Skin of body (tissue), 2 donors: ENCODE results near the gene GALNT10. TPM values are rescaled to one million over a fixed set of nuclear protein-coding genes. Genes with fewer than 3 reads are reported as not detected.

Source experiments
- DNase-seq: peaks from one replicate; lab custom pipeline; 2025; lab: John Stamatoyannopoulos, UW
- total RNA-seq: library from RNA; depleted of rRNA; stranded (reverse); fragments of >200 nt; gene quantifications from one replicate; pipeline ENCODE4 v1.2.3, GENCODE V29; 2014

The GALNT10 gene
- total RNA-seq, 1 donor from 2014 or later = 6.9 TPM

DNA sequence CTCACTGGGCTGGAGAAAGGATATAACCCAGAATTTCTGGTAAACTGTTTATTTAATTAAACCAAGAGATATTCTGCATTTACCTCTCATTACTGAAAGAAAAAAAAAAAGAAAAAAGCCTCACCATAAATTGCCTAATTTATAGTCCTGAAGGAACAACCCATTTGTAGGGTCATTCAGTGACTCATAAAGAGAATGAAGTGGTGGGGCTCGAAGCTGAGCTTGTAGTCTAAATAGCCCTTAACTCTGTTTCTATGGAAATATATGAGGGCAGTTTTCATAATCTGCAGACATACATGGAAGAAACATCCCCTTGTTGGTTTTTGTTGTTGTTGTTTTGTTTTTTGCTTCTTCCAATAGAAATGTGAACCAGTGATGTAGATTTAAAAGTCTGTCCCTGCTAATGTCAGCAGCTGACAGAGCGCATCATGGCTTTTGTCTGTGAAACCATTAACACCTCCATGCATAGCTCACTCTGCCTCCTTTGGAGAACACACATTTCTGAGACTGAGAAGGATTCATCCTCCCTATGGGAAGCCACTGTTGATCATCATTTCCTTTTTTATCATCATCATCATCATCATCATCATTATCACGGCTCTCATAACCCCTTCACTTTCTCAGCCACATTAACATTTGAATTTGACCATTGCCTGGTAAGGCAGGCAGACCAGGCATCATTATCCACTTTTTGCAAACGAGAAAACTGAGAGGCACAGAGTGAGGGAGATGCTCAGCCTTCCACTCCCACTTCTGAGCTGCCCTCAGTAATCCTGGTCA, 187.4 kb downstream of the GALNT10 start:
- DNase-seq = no peak

DNA sequence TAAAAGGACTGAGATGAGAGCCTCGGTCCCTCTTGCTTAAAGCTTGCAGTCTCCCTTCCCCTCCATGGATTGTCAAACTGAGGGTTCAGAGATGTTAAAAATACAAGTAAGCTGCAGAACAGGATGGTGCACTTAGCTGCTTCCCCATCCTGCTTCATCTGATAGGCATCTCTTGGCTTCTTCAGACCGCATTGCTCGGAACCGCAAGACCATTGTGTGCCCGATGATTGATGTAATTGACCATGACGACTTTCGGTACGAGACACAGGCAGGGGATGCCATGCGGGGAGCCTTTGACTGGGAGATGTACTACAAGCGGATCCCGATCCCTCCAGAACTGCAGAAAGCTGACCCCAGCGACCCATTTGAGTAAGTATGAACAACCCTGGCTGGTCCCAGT, 189.7 kb downstream of the GALNT10 start:
- no peak for DNase-seq

DNA sequence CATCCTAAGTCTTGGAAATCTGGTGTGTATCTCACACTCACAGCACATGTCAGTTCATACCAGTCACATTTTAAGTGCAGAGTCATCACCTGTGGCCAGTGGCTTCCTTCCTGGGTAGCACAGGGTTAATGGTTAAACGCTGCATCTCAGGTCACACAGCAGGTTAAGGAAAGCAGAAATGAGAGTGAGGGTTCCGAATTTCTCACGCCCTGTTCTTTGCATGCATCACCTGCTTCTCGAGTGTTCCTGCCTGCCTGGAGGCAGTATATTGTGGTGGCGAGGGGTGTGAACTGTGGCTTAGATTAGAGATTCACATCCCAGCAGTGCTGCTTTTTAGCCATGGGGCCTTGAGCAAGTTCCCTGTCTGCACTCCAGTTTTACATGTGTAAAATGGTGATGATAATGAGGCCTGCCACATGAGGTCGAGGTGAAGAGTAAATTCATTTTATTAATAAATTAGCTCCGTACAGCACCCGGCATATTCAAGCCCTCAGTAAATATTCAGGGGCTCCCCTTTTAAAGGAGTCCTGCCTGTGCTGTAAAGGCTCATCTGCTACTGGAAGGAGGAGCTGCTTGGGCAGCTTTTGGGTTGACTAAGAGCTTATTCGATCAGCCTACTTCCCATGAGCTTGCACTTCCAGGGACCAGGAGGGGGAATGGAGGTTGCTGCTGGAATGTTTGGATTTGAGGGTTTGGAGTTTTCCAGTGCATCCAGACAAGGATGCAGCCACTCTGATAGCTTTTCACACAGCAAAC, 194.1 kb downstream of the GALNT10 start:
- no peak for DNase-seq

DNA sequence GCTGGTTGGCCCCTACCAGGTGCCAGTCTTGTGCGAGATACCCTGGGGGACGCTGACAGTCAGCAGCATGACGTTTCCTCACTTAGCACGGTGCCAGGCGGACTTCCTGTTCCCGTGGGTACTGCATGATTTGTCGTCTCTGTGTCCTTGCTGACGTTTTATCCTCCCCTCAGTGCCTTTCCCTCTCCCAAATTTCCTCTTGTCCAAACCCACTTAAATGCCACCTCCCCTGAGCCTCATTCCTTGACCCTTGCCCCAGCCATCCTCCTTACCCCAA, 194.6 kb downstream of the GALNT10 start:
- no peak for DNase-seq

DNA sequence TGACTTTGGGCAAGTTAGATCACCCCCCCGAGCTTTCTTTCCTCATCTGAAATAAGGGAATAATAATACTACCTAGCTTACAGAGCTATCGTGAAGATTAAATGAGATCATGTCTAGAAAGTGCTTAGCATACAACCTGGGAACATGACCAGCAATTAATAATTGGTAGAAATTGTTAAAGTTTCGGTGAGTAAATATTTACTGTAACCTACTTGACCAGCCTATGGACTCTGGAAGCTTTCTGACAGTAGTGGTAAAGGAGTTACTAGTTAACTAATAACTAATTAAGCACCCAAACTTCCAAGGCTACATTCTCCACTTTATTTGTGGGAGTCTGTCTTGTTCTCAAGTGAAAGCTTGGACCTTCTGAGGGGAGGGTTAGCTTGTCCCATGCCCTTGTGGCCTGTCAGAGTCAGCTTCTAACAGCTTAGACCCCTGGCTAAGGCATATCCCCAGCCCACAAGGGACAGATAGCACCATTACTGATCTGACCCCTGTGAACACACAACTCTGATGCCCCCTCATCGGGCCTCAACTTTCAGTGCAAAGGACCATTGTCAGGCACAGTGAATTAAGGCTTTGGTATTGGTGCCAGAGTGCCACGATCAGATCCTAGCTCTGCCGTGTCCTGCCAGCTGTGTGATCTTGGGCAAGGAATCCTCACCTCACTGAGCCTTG, 196.6 kb downstream of the GALNT10 start:
- no peak for DNase-seq

DNA sequence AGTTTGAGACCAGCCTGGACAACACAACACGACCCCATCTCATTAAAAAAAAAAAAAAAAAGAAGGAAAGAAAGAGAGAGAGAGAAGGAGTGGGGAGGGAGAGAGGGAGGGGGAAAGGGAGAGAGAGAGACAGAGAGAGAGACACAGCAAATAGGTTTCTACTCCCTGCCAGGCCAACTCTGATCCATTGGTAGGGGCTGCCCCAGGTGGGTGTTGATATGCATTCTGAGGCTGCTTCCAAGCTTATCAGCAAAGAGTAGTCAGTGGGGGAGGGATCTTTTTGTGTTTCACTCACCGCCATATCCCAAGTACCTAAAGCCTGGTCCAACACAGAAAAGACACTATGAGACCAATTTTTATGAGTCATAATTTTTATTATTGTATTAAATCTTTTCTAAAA, 198.3 kb downstream of the GALNT10 start:
- no peak for DNase-seq

DNA sequence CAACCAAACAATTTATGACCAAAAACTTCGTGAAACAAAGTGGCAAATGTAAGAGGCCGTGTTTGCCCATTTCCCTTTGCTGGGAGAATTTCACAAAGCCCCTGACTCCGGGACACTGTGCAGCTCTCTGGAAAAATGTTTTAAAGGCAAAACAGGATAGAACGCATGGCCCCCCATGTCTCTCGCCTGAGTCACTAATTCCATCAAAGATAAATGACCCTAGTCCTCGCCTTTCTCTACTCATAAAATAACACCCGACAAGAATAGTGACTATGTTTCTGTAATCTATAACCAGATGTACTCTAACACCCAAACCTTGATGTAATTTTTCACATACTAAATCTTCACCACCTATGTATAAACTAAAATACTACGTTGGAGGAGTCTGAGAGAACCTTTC, 199.6 kb downstream of the GALNT10 start:
- no peak for DNase-seq

DNA sequence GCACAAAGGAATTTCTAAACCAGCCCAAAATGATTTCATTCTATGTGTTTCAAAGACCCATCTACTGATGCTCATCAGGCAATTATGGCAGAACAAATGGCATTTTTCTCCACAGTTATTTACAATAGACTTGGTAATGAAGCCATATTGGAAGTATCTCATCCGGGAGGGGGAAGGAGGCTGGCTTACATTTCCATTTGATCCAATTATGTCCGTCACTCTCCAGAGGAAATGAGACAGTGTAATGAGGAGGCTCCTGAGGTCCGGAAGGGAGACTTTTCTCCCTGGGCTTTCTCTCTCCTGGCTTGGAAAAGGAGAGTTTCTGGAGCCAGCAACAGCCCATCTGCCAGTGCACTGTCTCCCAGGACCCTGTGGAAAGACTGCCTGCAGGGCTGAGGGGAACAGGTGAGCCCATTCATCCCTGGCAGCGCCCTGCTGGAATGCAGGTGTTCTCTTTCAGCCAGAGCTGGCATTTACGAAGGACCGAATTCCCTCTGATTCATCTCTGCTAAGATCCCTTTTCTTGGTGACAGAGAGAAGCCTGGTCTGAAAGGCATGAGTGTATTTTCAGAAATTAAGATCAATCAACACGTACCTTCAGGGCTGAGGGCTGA, 200.3 kb downstream of the GALNT10 start:
- DNase-seq = no peak

DNA sequence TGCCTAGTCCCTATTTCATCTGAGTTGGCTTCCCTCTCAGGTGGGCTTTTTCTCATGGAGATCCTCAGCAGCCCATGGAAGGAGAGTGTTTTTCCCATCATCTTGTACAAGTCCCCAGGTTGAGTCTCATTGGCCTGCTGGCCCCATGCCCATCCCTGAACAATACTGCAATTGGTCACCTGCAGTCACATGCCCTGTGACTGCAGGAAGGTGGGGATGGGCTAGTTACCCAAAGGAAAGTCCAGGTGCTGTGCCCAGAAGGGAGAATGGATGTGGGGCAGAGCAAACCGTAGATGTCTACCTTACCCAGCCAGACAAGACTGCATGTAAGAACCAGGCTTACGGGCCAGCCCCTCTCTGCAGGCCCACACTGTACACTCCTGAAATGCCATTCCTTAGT, 201.3 kb downstream of the GALNT10 start:
- DNase-seq = no peak

DNA sequence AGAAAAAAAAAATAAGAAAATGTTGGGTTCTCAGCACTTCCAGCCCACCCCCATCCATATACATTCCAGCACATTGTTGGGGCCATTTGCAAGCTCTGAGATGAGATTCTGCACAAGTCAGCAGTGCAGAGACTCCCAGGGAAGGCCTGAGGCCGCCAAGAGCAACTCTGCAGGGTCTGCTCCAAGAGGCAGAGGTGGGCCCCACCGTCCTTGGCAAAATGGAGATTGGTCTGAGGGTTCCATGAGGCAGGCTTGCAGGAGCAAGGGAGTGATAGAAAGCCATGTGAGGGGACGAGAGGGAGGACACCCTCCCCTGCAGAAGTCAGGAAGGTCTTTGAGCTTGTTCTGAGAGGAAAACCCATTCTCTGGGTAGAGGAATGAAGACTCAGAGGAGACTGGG, 203.3 kb downstream of the GALNT10 start:
- no peak for DNase-seq

DNA sequence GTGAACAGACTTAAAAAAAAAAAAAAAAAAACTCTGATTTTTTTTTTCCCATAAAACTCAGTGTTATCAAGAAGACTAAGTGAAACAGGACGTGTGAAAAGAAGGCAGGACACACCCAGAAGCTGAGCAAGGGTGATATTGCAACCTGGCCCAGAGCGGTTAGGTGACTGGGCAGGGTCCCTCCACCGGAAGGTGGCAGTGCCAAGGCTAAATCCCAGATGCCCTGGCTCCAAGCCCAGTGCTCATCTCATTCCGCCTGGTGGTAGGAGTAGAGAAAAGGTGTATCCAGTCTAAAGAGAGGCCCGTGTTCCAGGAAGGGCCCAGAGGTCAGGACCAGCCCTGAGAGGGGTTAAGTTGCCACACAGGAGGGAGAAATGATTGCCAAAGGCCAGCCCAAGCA, 203.8 kb downstream of the GALNT10 start:
- DNase-seq = no peak

DNA sequence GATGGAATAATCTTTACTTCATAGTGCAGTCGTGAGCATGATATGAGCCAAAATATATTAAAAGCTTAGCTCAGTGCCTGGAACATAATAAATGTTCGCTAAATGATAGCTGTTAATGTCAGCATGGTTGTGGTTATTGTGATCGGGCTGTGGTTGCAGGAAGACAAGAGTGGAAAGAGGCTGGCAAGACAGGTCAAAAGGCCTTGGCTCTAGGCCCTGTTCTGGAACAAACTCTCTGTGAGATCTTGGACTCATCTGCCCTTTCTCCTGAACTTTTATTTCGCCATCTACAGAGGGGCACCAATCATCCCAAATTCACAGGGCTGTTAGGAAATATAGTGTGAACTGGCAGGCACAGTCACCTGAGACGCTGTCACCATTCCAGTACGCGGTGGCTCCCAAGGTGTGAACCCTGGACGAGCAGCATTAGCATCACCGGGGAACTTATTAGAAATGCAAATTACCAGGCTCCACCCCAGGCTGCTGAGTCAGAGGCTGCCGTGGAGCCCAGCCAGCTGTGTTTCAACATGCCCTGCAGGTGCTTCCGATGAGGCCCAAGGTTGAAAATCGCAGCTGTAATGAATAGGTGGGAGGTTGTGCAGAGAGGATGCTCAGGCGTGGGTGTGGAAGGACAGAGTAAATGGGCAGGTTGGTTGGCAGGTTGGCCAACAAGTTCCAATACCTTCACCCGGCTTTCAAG, 205.0 kb downstream of the GALNT10 start:
- DNase-seq = no peak

DNA sequence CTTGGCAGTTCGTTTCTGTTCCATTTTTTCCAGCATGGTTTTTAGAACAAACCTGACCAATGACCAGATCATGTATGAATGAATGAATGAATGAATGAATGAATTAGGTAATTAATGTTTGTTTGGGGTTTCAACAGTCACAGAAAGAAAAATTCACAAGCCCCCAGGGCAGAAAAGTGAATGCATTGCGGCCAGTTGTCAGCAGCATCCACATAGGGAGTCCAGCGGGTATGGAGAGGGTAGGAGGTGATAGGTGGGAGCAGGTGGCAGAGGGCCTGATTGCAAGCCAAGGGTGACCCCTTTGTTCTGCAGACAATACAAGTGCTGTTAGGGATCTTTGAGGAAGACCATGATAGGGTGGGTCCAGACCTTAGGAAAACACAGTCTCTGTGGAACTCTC, 205.6 kb downstream of the GALNT10 start:
- DNase-seq = no peak

DNA sequence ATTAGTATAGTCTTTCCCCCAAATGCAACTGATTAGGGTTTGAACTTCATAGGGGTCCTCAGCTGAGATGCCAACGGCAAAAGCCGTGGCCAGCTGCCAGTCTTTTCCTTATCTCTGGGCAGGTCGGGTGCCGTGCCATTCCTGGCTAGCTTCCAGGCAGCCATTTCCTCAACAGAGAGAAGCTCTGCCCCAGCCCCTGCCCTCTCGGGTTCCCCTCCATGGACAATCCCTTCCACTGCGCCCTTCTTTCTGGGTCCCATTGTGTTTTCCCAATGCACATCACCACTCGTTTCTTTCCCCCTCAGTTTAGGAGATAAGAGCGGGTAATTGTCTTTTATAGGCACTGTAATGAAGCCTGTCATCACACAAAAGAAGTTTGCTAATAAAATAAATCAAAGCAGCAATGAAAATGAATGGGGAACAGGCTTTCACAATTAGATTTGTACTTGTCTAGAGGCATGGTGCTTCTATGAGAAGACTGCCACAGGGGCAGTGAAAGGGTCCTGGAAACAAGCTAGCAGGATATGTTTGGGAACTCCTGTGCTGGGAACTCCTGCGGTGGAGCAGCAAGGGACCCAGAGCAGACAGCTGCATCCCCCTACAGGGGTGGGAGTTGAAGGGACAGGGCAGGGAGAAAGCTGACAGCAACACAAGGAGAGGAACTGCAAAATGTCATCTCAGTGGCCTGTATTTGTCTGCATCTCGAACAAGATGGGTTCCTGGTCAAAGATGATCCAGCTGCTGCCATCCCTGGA, 207.3 kb downstream of the GALNT10 start:
- DNase-seq = peak; percentile 25

DNA sequence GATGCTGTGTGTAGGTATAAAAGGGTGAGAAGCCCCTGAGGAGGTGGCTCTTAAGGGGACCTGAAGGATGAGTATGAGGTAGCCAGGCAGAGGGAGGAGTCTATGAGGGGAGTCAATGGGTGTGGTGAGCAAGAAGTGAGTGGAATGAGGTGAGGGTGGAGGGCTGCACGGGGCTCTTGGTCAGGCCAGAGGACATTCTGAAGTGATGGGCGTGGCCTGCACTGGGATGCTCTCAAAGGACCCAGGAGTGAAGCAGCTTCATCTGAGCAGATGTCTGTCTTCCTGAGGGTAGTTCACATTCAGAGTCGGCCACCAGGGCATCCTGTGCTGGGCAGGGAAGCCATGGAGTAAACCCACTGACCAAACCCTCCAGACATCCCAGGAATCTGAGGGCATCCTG, 210.1 kb downstream of the GALNT10 start:
- no peak for DNase-seq

DNA sequence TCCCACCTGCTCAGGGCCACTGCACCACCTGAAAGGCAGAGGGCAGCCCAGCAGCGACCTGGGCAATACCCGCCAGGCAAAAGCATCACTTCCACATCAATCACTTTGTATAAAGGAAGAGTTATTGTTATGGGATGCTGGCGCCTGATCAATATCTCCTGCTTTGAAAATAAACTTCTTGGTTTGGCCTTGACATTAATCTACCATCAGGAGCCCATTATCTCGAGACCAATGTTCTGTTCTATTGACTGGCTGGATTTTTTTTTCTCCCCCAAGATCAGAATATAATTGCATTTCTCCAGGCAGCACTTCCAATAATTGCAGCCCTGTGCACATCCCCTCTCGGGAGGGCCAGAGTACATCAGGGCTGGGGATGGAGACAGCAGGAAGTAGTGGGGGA, 210.8 kb downstream of the GALNT10 start:
- no peak for DNase-seq

DNA sequence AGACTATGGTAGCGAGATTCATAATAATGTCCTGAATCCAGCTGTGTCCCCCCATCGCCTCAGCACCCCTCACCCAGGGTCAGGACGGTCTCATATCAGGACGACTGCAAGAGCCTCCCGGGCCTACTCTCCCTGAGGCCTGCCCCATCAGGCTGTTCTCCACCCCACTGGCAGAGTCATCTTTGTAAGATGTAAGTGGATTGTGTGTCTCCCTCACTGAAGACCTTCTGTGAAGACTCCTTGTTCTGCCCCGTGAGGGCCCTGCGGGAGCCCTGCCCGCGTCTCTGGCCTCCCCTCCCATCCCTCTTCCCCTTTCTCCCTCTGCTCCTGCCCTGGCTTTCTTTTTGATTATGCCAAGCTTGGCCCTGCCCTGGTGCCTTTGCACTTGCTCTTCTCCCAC, 211.4 kb downstream of the GALNT10 start:
- no peak for DNase-seq

DNA sequence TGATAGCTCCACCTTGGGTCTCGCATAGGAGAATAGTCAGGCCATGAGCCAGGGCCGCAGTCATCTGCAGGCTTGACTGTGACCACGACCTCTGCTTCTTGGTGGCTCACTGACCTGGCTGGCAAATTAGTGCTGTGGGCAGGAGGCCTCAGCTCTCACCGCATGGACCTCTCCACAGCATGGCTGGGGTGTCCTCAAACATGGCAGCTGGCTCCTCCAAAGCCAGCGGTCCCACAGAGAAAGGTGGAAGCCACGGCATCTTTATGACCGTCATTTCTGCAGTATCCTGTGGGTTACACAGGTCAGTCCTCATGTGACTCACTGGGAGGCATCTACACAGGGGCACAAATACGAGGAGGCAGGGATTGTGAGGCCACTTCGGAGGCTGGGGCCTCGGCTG, 212.1 kb downstream of the GALNT10 start:
- DNase-seq = no peak

DNA sequence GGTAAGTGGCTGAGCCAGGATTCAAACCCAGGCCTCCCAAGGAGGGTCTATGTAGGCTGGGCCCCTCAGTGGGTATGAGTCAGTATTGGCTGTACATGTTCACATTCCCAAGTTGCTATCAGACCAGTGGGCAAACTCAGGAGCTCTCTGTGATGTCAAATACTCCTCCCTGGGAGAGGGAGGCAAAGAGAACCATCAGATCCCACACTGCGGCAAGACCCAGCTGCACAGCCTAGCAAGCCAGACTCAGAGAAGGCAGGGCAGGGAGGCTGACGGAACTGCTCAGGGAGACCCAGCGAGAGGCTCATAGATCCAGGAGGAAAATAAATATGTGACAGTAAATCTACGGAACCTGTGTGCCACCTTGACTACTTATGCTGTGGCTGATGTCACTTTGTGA, 212.7 kb downstream of the GALNT10 start:
- DNase-seq = no peak

DNA sequence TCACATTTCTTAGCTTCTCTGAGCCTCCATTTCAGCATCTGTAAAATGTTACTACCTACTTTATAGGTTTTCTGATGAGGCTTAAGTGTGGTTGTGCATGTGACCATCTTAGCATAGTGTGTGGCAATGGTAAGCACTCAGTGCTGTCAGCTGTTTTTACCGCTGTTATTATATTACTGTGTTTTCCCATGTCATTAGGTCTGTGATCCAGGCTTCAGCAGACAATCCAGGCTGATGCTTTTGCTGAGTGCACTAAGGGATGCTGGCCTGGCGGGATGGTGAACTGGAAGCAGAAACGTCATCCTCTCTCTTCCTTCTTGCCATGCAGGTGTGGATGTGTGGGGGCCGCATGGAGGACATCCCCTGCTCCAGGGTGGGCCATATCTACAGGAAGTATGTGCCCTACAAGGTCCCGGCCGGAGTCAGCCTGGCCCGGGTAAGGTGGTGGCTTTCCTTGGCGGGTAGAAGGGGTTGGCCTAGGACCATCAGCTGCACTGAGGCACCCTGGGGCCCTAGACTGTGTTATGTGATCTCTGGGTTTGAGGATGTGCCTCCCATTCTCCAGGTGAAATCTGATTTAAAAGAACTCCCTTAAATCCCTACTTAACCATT, 213.3 kb downstream of the GALNT10 start:
- DNase-seq = no peak
